LoVo (cell line): Measurements from ENCODE around the gene PPARGC1A.

Experiments used
- DNase-seq: peaks from one replicate; pipeline ENCODE4 v3.0.0-alpha.2; 2016; ENCODE audit warnings: low spot score

Gene PPARGC1A

DNA sequence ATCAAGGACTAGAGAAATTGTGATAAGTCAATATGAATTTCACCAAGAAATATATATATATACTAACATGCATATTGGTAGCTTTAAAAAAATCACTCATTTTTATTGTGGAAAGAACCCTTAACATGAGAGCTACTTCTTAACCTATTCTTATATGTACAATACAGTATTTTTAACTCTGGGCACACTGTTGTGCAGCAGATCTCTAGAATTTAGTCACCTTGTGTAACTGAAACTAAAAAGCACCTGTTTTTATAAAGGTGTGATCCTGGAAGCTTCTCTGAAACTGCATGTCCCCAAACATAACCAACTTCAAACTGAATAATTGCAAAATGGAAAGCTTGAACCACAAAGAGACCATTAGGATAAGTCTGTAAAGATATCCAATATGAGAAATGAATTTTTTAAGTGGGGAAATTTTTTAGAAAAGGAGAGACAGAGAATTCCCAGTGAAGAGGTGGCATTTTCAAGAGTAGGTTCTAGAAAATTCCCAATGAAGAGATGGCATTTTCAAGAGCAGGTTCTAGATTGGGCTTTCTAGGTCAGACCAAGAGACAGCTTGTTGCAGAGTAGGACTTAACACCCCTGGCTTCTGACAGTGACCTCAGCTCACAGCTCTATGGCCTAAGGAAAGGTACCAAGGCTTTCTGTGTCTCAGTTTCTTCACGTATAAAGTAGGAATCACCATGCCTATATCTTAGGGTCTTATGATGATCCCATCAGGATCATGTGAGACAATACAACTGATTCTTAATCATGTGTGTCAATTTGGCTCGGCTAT is 22.0 kb upstream of the PPARGC1A start:
- DNase-seq, result no peak

GRCh38 chr4:23909671-23910070 is 19.8 kb upstream of the PPARGC1A start:
- no peak for DNase-seq

DNA sequence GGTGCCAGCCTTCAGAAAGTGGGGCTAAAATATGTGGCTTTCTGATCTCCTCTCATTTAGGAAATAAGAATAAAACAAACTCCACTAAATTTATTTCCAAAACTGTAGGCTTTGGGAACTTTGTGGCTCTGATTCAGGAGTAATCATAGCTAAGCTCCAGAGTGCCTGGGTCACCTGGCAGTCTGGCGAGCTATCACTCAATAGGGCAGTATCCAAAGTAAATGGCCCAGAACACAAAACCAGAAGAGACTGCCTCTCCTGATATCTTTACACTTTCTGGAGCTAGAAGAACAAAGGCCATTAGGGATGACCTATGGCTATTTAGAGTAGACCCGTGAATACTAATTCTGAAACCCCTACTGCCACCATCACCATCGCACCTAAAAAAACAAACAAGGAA is 17.0 kb upstream of the PPARGC1A start:
- DNase-seq, result no peak

DNA sequence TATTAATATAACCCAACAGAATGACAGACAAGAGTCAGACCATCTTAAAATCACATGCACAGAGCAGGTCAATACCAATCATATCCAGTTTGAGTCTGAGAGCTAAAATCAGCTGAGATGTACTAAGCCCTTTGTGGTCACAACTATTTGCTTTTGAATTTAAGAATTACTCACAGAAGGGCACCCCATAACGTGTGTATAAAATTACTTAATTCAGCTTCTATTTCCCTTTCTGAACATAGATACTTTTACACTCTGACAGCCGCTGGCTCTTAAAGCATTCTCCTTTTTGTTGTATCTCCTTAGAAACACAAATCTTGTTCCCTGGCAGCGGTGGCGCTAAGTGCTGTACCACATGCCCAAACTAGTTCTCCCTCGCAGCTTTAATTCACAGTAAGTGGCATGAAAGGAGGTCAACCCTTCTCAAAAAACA is 14.8 kb upstream of the PPARGC1A start:
- no peak for DNase-seq

DNA sequence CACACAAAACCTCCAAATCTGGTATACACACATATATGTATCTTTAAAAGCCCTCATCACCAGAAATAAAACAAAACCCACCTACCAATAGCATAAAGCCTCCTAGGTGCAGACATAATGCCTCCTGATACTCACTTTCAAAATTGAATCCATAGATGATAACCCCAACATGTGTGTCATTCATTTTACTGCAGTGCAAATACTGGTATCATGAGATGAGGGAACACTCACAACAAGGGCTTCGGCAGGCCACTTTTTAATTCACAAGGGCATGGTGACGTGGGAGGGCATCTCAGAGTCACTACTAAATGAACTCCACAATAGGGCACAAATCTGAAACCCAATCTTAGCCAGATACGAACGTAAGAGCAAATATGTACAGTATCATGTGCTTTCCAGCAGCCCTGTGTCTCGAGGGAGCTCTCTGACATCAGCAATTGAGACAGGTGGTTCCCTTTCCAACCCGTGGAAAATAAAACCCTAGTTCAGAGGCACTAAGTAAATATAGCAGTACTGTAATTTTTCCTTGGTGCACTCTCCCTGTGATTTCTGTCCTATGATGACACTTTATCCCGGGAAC is 14.1 kb upstream of the PPARGC1A start:
- DNase-seq, result no peak

DNA sequence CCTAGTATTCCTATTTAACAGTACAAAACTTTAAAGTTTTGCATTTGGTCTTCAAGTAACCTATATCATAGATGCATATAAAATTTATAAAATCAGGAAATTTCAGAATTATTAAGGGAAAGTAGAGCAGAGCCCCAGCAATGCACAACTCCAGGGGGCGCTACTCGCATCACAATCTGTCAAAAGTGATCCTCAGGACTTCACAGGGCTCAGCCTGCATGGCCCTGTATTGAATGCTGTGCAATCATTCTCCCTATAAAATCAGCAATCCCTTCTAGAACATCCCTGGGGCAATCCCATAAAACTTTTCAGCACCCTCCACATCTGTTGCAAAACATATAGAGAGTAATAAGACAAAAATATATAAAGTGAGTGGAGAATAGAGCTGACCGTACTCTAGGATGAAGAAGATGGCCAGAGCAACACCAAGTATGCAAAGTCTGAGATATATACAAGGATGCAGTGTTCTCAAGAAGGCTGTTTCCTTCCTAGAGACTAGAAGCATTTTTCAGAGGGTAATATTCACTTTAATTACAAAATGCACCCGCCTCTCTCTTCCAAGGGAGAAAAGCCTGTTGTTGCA is 12.5 kb upstream of the PPARGC1A start:
- DNase-seq, result no peak

DNA sequence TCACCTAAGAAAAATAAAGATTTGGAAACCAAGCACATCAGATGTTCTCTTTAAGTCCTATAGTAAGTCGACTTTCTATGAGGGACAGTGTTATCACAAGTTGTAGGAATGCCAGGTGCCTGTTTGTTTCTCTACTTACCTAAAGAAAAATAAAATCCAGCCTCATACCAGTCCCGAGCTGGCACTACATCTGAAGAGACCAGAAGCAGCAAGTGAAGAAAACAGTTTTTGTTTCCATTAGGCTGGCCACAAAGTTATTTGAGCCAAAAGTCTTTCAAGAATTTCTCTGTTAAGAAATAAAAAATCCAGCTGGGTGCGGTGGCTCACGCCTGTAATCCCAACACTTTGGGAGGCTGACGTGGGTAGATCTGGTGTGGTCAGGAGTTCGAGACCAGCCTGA is 10.8 kb upstream of the PPARGC1A start:
- DNase-seq, result no peak

DNA sequence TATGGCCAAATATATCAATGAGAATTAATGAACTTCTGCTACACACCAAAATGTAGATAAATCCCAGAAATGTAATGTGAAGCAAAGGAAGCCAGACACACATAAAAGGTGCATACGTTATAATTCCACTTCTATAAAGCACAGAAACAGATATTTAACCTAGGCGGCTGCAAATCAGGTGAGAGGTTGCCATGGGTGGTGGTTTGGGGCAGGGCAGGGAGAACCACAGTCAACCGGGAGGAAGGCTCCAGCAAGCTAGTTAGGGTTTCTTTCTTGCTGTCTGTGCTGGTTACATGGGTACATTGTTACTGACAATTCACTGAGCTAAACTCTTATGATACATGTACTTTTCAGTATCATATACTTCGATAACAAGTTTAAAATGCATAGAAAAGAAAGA is 9.7 kb upstream of the PPARGC1A start:
- DNase-seq, result no peak

DNA sequence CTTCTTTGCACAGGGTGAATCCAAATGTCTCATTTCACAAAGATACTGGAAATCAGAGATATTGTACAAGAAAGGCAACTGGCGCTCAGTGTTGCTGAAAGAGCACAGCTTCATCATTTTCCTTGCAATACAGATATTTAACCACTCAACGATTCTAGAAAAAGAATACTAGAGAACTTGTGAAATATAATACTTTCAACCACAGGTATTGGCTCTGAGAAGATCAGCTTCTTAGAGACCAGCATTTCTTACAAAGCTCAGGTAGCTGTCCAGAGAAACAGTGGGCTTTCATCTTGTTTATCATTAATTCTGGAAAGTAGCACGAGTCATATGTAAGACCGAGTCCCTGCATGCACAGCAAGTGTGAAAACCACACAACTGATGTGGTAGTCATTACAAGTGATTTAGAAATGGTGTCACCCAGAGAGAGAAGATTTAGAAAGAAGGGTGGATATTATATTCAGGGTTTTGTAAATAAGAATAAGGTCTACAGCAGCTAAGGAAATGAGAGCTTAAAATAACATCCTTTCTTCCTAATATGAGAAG is 7.8 kb upstream of the PPARGC1A start:
- no peak for DNase-seq

GRCh38 chr4:23894021-23894420 is 4.2 kb upstream of the PPARGC1A start:
- no peak for DNase-seq

DNA sequence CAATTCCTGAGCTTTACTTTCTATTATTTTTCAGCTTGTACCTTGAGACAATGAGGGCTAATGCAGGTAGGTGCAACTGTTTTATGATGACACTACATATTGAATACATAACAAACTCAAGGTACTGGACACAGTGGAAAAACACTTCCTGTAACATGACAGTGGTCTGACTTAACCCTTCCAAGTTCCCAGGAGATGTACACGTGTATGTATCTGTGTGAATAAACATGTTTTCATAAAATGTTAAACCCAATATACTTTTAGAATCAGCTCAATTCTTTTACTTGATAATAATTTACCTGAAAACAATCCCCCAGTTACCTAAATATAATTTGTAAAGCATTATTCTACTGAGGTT is 1.2 kb upstream of the PPARGC1A start:
- no peak for DNase-seq

DNA sequence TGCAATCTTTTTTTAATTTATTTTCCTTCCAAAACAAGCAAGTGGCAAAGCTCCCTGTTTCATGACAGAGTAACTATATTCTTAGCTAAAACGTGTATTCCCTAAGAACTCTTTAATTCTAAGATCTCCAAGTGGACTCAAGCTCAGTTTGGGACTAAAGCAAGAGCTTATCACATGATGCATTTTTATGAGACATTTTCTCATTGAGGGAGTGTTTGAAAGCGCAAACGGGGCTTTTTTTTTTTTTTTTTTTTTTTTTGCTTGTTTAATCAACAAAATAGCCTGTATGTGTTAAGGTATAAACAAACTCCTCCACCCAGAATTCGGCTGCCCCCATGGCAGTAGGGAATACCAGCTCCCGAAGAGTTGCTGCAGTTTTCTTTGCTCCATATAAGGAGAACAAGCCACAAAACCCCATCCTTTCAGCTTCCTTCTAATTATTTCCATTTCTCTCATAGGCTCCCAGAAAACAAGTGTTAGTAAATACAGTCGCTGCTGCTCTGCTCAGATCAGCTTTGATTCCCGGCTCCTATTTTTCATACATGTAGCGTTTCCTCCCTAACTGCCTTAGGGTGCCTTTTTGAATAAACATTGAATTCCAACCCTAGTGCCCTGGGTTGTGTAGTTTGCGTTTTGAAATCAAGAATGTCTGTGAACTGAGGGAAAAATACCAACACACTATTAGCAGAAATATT is 669 bp upstream of the PPARGC1A start:
- no peak for DNase-seq

GRCh38 chr4:23889391-23889790 is 456 bp downstream of the PPARGC1A start:
- DNase-seq, result no peak

GRCh38 chr4:23888421-23889319 is 1.2 kb downstream of the PPARGC1A start:
- no peak for DNase-seq

GRCh38 chr4:23887989-23888388 is 1.9 kb downstream of the PPARGC1A start:
- DNase-seq, result no peak

DNA sequence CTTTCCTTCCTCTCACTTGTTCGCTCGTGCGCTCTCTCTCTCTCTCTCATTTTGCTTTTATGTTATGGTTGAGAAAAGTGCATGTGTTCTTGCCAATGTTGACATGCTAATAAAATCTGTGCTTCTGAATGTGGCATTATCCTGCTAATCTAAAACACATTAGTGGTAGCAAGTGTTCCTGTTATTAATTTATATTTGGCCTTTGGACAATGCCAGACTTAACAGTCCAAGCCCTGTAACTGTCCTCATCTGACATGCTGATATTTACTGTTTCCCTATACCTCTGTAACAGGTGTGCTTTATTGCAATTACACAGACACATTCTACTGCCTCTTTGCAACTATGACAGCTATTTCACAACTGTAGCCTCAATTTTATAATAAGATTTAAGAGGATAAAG is 2.7 kb downstream of the PPARGC1A start:
- no peak for DNase-seq

- DNase-seq, result no peak
Observed at GRCh38 chr4:23885943-23886590, 3.8 kb downstream of the PPARGC1A start.

DNA sequence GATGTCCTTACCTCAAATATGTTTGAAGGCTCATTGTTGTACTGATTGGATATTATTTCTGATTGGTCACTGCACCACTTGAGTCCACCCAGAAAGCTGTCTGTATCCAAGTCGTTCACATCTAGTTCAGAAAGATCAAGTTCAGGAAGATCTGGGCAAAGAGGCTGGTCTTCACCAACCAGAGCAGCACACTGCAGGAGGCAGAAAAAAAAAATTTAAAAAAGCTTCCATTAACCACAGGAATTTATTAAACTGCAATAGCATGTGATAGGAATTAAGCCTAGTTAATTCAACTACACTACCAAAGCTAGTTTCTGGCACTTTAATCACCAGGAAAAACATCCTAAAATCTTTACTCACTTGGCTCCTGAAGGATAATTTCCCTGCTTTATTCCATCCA is 5.1 kb downstream of the PPARGC1A start:
- DNase-seq, result no peak

DNA sequence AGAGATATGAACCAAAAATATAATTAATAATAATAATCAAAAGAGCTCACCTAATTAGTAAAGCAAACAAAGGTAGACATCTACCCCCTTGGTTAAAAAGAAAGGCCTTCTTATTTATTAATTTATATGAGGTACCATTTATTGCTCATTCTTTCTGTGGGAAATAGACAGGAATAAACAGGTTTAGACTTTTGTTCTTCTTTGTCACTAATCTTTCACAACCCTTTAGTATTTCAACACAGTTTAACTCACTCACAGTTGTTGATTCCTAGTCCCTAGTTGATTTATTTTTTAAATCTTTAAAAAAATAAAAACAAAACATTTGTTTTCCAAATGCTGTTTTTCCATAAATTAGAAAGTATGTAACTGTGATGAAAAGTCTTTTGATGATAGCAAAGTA is 5.6 kb downstream of the PPARGC1A start:
- no peak for DNase-seq

DNA sequence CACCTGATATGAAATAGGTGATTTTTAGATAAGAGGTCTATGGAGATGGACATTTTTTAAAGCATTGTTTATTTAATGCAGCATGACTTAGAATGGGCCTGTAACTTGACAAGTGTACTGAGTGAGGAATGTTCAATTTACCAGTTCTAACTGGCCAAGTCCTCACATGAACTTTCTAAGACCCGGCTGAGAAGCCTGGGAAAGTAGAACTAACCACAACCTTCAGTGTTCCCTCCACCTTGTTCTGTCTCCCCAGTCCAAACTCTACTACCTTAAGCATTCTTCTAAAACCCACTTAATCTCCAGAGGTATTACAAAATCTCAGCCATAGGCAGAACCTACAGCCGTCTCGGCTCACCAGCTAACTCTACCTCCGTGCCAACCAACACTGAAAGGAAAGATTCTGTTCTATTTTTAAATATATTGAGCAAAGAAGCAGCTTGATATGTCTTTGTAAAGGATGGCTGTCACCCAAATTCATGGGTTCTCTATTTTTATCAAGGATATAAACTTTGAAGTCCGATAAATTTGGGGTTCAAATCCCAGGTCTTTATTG is 6.8 kb downstream of the PPARGC1A start:
- no peak for DNase-seq
